HepG2 (cell line): ENCODE data around the gene AHSP. TPM values are rescaled to one million over a fixed set of nuclear protein-coding genes. Genes with fewer than 3 reads are reported as not detected.

Experiments used
- ATAC-seq: fragments of 200-7000 bp; cut with Tn5 transposase; 3 replicates; pipeline ENCODE4 v1.9.1; 2020; ENCODE audit warnings: mild to moderate bottlenecking, moderate library complexity
- BruUV-seq: library from RNA; stranded (reverse); fragments of 400-500 nt; replicated peaks from 2 replicates; lab custom pipeline; 2021; lab: Mats Ljungman, UMichigan
- CTCF ChIA-PET: fragments of 300-600 bp; formaldehyde crosslinking; extraction: SDS; loops from one replicate; lab custom pipeline; 2021; ENCODE audit warnings: low total read pairs, inconsistent platforms, low intra/inter-chr PET ratio; lab: Yijun Ruan, JAX
- POLR2A ChIA-PET: fragments of 350-600 bp; sonication (Branson Sonifier 250); formaldehyde crosslinking; loops from one replicate; lab custom pipeline; 2020; ENCODE audit warnings: antibody characterized with exemption, inconsistent platforms; lab: Yijun Ruan, JAX
- DNase-seq: peaks from one replicate; pipeline ENCODE4 v3.0.0-alpha.2; 2015; ENCODE audit warnings: low spot score
- FAIRE-seq: peaks from 3 replicates; lab custom pipeline; 2011; peaks lifted over from hg19 to GRCh38; lab: Jason Lieb, UNC
- H2AFZ ChIP-seq: one replicate; pipeline ENCODE4 v1.6.1; 2011; ENCODE audit warnings: low read length, inconsistent platforms
- H3K27ac ChIP-seq: fragments of 300-600 bp; 3 replicates; pipeline ENCODE4 v1.8.0; 2011; ENCODE audit warnings: mixed run types, mild to moderate bottlenecking, mixed read lengths, low read length, inconsistent platforms; ENCODE audit not compliant: insufficient read depth; ENCODE audit errors: extremely low read length
- H3K27me3 ChIP-seq, 2 experiments: fragments of 200-600 bp in 1 of 2; 2 replicates in 1 of 2; 3 replicates in 1 of 2; pipeline versions ENCODE4 v1.6.0 to v1.8.0; 2011; ENCODE audit warnings: low read length in 2 of 2, mild to moderate bottlenecking in 2 of 2, moderate library complexity in 2 of 2, inconsistent platforms in 1 of 2; ENCODE audit not compliant: insufficient read depth in 2 of 2, control insufficient read depth in 1 of 2
- H3K36me3 ChIP-seq, 2 experiments: fragments of 200-600 bp in 1 of 2; replicated peaks in 1 of 2; 2 replicates in 1 of 2; 3 replicates in 1 of 2; pipeline versions ENCODE4 v1.5.1 to v1.8.0; 2011; ENCODE audit warnings: low read length in 2 of 2, inconsistent platforms in 1 of 2; ENCODE audit not compliant: insufficient read depth in 2 of 2, control insufficient read depth in 1 of 2
- H3K4me1 ChIP-seq: 2 replicates; pipeline ENCODE4 v1.5.1; 2012; ENCODE audit warnings: low read length, inconsistent platforms; ENCODE audit not compliant: insufficient read depth
- H3K4me2 ChIP-seq: 2 replicates; pipeline ENCODE4 v1.6.0; 2011; ENCODE audit warnings: low read depth, low read length, inconsistent platforms
- H3K4me3 ChIP-seq, 3 experiments: fragments of 200-600 bp in 1 of 3; sonication (generic), shearing (Covaris generic) in 1 of 3; replicated peaks in 1 of 3; 2 replicates each; pipeline ENCODE4 v1.5.1; 2011 to 2016; ENCODE audit warnings: low read length in 3 of 3, inconsistent platforms in 2 of 3, low read depth in 2 of 3, mild to moderate bottlenecking in 2 of 3, control low read depth in 1 of 3, mixed read lengths in 1 of 3; ENCODE audit not compliant: insufficient read depth in 1 of 3
- H3K79me2 ChIP-seq: one replicate; pipeline ENCODE4 v1.6.1; 2011; ENCODE audit warnings: low read length, inconsistent platforms; ENCODE audit not compliant: insufficient read depth
- H3K9ac ChIP-seq: 2 replicates; pipeline ENCODE4 v1.6.0; 2011; ENCODE audit warnings: mild to moderate bottlenecking, low read depth, low read length, inconsistent platforms; ENCODE audit not compliant: insufficient read depth
- H3K9me3 ChIP-seq: 2 replicates; pipeline ENCODE4 v1.5.1; 2012; ENCODE audit warnings: mild to moderate bottlenecking, low read length
- H4K20me1 ChIP-seq: 2 replicates; pipeline ENCODE4 v1.6.0; 2011; ENCODE audit warnings: inconsistent platforms, mild to moderate bottlenecking, low read length, moderate library complexity; ENCODE audit not compliant: insufficient read depth
- IRF1 ChIP-seq: sonication (generic); formaldehyde crosslinking; IDR thresholded peaks from 2 replicates; pipeline ENCODE4 v1.4.0; 2020; ENCODE audit warnings: low read depth, mild to moderate bottlenecking, missing genetic modification reagents
- ISL2 ChIP-seq: sonication (generic); formaldehyde crosslinking; IDR thresholded peaks from 2 replicates; pipeline ENCODE4 v1.5.0; 2020; ENCODE audit warnings: missing genetic modification reagents
- KDM5B ChIP-seq: sonication (generic); formaldehyde crosslinking; IDR thresholded peaks from 2 replicates; pipeline ENCODE4 v1.4.0; 2020; ENCODE audit warnings: missing genetic modification reagents, mild to moderate bottlenecking, borderline replicate concordance
- KDM6A ChIP-seq: IDR thresholded peaks from 2 replicates; pipeline ENCODE4 v1.6.1; 2016; ENCODE audit warnings: low read depth
- KLF13 ChIP-seq: sonication (generic); formaldehyde crosslinking; IDR thresholded peaks from 2 replicates; pipeline ENCODE4 v1.4.0; 2020; ENCODE audit warnings: mild to moderate bottlenecking, missing genetic modification reagents
- KLF9 ChIP-seq: IDR thresholded peaks from 2 replicates; pipeline ENCODE4 v1.6.1; 2016; ENCODE audit warnings: low read depth
- PHF21A ChIP-seq: sonication (generic); formaldehyde crosslinking; IDR thresholded peaks from 2 replicates; pipeline ENCODE4 v1.5.0; 2020; ENCODE audit warnings: mild to moderate bottlenecking, missing genetic modification reagents
- ZNF878 ChIP-seq: sonication (generic); formaldehyde crosslinking; IDR thresholded peaks from 2 replicates; pipeline ENCODE4 v1.8.1; 2023; ENCODE audit warnings: mild to moderate bottlenecking, missing genetic modification reagents, moderate library complexity
- WGBS: methylation state at CpG from one replicate; pipeline ENCODE4 v1.1.6; 2017; ENCODE audit warnings: low lambda C conversion rate; 5-methylcytosine and 5-hydroxymethylcytosine counted together
- in situ Hi-C: cut with HindIII; loops from 2 replicates; pipeline ENCODE4 v1.10.0; 2017; ENCODE audit warnings: low pct_unique_long_range_greater_than_20kb; ENCODE audit not compliant: extremely low pct_ligation_motif_present
- intact Hi-C: fragments of 100-400 bp; cut with micrococcal nuclease; formaldehyde crosslinking; loops from one replicate; pipeline ENCODE4 v1.10.0; 2022; ENCODE audit not compliant: unreplicated experiment
- polyA plus RNA-seq, 8 experiments: library from polyadenylated mRNA; depleted of rRNA in 3 of 8; stranded (reverse) in 7 of 8; unstranded in 1 of 8; fragments of >200 nt; fragmentation: Illumina TruSeq in 4 of 8; extraction: Trizol in 4 of 8; gene quantifications; 2 replicates each; pipeline versions ENCODE4 v1.2.1 to v1.2.3, GENCODE V29; 2011 to 2016; ENCODE audit warnings: low read depth in 4 of 8, missing spikeins in 1 of 8, mixed read lengths in 1 of 8; ENCODE audit not compliant: insufficient read depth in 1 of 8
- total RNA-seq, 5 experiments: library from RNA; depleted of rRNA; stranded (reverse); fragments of >200 nt; fragmentation: Illumina TruSeq; extraction: Trizol; gene quantifications; 2 replicates each; pipeline ENCODE4 v1.2.3, GENCODE V29; 2016; ENCODE audit warnings: low read depth in 1 of 5
- TF ChIP-seq, protein P1 (sequence below): sonication (generic); formaldehyde crosslinking; IDR thresholded peaks from 2 replicates; pipeline ENCODE4; 2020; ENCODE audit warnings: missing genetic modification reagents, mild to moderate bottlenecking, borderline replicate concordance
- TF ChIP-seq, protein P2 (sequence below): sonication (generic); formaldehyde crosslinking; IDR thresholded peaks from 2 replicates; pipeline ENCODE4 v1.4.0; 2020; ENCODE audit warnings: missing genetic modification reagents
- TF ChIP-seq, protein P3 (sequence below): sonication (generic); formaldehyde crosslinking; IDR thresholded peaks from 2 replicates; pipeline ENCODE4 v1.5.1; 2020; ENCODE audit warnings: missing genetic modification reagents, mild to moderate bottlenecking, borderline replicate concordance
- TF ChIP-seq, protein P4 (sequence below): sonication (generic); formaldehyde crosslinking; IDR thresholded peaks from 2 replicates; pipeline ENCODE4 v1.5.1; 2020; ENCODE audit warnings: mild to moderate bottlenecking, moderate library complexity, missing genetic modification reagents

The AHSP gene
- total and polyA plus RNA-seq, 2 of the 13 experiments (the other 11 are each of a cell fraction or from before 2014, with no cell fraction given), result not detected

- ChIA-PET CTCF (no interaction called here), POLR2A (no interaction called here)
- peaks cover 5% of the 10 kb centered on the region for H3K4me1 ChIP-seq
- FAIRE-seq (no peak), DNase-seq (no peak), ATAC-seq (no peak; the same call in 2 of the 3 replicates)
- in situ Hi-C loops (no loop called here), intact Hi-C loops (no loop called here)
- H3K4me2 ChIP-seq, result peak overlapping the region; percentile 55
- no peaks in the 10 kb centered on the region for H4K20me1 ChIP-seq
- peaks cover 3 to 27% of the 10 kb centered on the region in 2 experiments; a peak in 4 of 5 replicates for H3K27me3 ChIP-seq
- H3K27ac ChIP-seq, result no peak overlapping the region
- no TSS peak for BruUV-seq
- H3K4me3 ChIP-seq, result peak overlapping the region in 2 of 3 experiments; percentile 51 to 59; a peak in 2 of 6 replicates
- 82% methylated on average over 21 of the region's 21 CpGs for WGBS
- H3K79me2 ChIP-seq, result no peaks in the 10 kb centered on the region
- no peaks in the 10 kb centered on the region for H3K36me3 ChIP-seq
- H3K9me3 ChIP-seq, result peaks cover 17% of the 10 kb centered on the region
- H2AFZ ChIP-seq, result no peak overlapping the region
- H3K9ac ChIP-seq, result no peak overlapping the region
- no peak for TF ChIP-seq KDM6A (CRISPR knock-in tag)
- TF ChIP-seq KLF9, result no peak
- TF ChIP-seq KDM5B (CRISPR knock-in tag), result no peak
- TF ChIP-seq ZNF878 (CRISPR knock-in tag), result no peak
- TF ChIP-seq ISL2, result no peak
- TF ChIP-seq IRF1 (CRISPR knock-in tag), result no peak
- no peak for TF ChIP-seq KLF13
- TF ChIP-seq, protein P1, sequence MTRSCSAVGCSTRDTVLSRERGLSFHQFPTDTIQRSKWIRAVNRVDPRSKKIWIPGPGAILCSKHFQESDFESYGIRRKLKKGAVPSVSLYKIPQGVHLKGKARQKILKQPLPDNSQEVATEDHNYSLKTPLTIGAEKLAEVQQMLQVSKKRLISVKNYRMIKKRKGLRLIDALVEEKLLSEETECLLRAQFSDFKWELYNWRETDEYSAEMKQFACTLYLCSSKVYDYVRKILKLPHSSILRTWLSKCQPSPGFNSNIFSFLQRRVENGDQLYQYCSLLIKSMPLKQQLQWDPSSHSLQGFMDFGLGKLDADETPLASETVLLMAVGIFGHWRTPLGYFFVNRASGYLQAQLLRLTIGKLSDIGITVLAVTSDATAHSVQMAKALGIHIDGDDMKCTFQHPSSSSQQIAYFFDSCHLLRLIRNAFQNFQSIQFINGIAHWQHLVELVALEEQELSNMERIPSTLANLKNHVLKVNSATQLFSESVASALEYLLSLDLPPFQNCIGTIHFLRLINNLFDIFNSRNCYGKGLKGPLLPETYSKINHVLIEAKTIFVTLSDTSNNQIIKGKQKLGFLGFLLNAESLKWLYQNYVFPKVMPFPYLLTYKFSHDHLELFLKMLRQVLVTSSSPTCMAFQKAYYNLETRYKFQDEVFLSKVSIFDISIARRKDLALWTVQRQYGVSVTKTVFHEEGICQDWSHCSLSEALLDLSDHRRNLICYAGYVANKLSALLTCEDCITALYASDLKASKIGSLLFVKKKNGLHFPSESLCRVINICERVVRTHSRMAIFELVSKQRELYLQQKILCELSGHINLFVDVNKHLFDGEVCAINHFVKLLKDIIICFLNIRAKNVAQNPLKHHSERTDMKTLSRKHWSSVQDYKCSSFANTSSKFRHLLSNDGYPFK (CRISPR knock-in tag), result no peak
- TF ChIP-seq, protein P2, sequence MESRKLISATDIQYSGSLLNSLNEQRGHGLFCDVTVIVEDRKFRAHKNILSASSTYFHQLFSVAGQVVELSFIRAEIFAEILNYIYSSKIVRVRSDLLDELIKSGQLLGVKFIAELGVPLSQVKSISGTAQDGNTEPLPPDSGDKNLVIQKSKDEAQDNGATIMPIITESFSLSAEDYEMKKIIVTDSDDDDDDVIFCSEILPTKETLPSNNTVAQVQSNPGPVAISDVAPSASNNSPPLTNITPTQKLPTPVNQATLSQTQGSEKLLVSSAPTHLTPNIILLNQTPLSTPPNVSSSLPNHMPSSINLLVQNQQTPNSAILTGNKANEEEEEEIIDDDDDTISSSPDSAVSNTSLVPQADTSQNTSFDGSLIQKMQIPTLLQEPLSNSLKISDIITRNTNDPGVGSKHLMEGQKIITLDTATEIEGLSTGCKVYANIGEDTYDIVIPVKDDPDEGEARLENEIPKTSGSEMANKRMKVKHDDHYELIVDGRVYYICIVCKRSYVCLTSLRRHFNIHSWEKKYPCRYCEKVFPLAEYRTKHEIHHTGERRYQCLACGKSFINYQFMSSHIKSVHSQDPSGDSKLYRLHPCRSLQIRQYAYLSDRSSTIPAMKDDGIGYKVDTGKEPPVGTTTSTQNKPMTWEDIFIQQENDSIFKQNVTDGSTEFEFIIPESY, result no peak
- no peak for TF ChIP-seq PHF21A
- TF ChIP-seq, protein P3, sequence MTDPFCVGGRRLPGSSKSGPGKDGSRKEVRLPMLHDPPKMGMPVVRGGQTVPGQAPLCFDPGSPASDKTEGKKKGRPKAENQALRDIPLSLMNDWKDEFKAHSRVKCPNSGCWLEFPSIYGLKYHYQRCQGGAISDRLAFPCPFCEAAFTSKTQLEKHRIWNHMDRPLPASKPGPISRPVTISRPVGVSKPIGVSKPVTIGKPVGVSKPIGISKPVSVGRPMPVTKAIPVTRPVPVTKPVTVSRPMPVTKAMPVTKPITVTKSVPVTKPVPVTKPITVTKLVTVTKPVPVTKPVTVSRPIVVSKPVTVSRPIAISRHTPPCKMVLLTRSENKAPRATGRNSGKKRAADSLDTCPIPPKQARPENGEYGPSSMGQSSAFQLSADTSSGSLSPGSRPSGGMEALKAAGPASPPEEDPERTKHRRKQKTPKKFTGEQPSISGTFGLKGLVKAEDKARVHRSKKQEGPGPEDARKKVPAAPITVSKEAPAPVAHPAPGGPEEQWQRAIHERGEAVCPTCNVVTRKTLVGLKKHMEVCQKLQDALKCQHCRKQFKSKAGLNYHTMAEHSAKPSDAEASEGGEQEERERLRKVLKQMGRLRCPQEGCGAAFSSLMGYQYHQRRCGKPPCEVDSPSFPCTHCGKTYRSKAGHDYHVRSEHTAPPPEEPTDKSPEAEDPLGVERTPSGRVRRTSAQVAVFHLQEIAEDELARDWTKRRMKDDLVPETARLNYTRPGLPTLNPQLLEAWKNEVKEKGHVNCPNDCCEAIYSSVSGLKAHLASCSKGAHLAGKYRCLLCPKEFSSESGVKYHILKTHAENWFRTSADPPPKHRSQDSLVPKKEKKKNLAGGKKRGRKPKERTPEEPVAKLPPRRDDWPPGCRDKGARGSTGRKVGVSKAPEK (CRISPR knock-in tag), result no peak
- TF ChIP-seq, protein P4, sequence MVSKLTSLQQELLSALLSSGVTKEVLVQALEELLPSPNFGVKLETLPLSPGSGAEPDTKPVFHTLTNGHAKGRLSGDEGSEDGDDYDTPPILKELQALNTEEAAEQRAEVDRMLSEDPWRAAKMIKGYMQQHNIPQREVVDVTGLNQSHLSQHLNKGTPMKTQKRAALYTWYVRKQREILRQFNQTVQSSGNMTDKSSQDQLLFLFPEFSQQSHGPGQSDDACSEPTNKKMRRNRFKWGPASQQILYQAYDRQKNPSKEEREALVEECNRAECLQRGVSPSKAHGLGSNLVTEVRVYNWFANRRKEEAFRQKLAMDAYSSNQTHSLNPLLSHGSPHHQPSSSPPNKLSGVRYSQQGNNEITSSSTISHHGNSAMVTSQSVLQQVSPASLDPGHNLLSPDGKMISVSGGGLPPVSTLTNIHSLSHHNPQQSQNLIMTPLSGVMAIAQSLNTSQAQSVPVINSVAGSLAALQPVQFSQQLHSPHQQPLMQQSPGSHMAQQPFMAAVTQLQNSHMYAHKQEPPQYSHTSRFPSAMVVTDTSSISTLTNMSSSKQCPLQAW, result no peak
Measured at GRCh38 chr16:31536804-31537361, 9.2 kb downstream of the AHSP start.
